ENCODE measurements around the gene MRTFB.

The MRTFB gene

GRCh38 chr16:14131774-14132695, 60.9 kb downstream of the MRTFB start:
- TF ChIP-seq CTCF (IDR thresholded peaks at IDR 0.05; ENCODE audit: insufficient read depth, missing control alignments), result no peak
- DNase-seq (ENCODE audit: insufficient read length, low spot score), result no peak
- FAIRE-seq, result peak; percentile 35

- FAIRE-seq (no peak), DNase-seq (ENCODE audit: insufficient read length, low spot score) (no peak)
- TF ChIP-seq CTCF (IDR thresholded peaks at IDR 0.05; ENCODE audit: insufficient read depth, missing control alignments), result no peak
These were observed 61.6 kb downstream of the MRTFB start for GRCh38 chr16:14132696-14133048.

GRCh38 chr16:14133907-14134306, 62.8 kb downstream of the MRTFB start:
- FAIRE-seq, result no peak
- TF ChIP-seq CTCF (IDR thresholded peaks at IDR 0.05; ENCODE audit: insufficient read depth, missing control alignments), result no peak
- no peak for DNase-seq (ENCODE audit: insufficient read length, low spot score)

GRCh38 chr16:14135704-14136103, 64.6 kb downstream of the MRTFB start:
- FAIRE-seq (no peak), DNase-seq (ENCODE audit: insufficient read length, low spot score) (no peak)
- no peak for TF ChIP-seq CTCF (IDR thresholded peaks at IDR 0.05; ENCODE audit: insufficient read depth, missing control alignments)

GRCh38 chr16:14139872-14140271, 68.8 kb downstream of the MRTFB start:
- DNase-seq (ENCODE audit: insufficient read length, low spot score) (no peak), FAIRE-seq (no peak)
- no peak for TF ChIP-seq CTCF (IDR thresholded peaks at IDR 0.05; ENCODE audit: insufficient read depth, missing control alignments)

- FAIRE-seq (no peak), DNase-seq (ENCODE audit: insufficient read length, low spot score) (no peak)
- no peak for TF ChIP-seq CTCF (IDR thresholded peaks at IDR 0.05; ENCODE audit: insufficient read depth, missing control alignments)
These were observed 69.8 kb downstream of the MRTFB start for GRCh38 chr16:14140923-14141322.

GRCh38 chr16:14146445-14146844, 75.3 kb downstream of the MRTFB start:
- DNase-seq (ENCODE audit: insufficient read length, low spot score) (no peak), FAIRE-seq (no peak)
- no peak for TF ChIP-seq CTCF (IDR thresholded peaks at IDR 0.05; ENCODE audit: insufficient read depth, missing control alignments)

Measured in D721Med (cell line).